ENCODE data around the gene NFATC3.
"Not testable (repeated sequence)": the region's sequence is repeated elsewhere in the genome, so short reads cannot be mapped to it uniquely, and the experiment has no call there.

GRCh38 chr16:68114939-68115338 is 29.8 kb downstream of the NFATC3 start:
- TF ChIP-seq CTCF (IDR thresholded peaks at IDR 0.05; ENCODE audit: low read length); EZH2 (IDR thresholded peaks at IDR 0.05; ENCODE audit: borderline replicate concordance, low read length): not testable (repeated sequence)
